Astrocyte (in vitro differentiated cells and primary cell): ENCODE results near the gene IFI27L1.

Experiments
- EZH2 ChIP-seq: IDR thresholded peaks from 2 replicates; pipeline ENCODE4 v1.6.1; 2012; ENCODE audit warnings: mild to moderate bottlenecking, low read length, inconsistent platforms; ENCODE audit not compliant: insufficient read depth
- TF ChIP-seq, protein P1 (sequence below): IDR thresholded peaks from 2 replicates; pipeline ENCODE4 v1.5.1; 2011; ENCODE audit warnings: low read depth, mild to moderate bottlenecking, inconsistent platforms, low read length, moderate library complexity; ENCODE audit not compliant: insufficient read depth

DNA sequence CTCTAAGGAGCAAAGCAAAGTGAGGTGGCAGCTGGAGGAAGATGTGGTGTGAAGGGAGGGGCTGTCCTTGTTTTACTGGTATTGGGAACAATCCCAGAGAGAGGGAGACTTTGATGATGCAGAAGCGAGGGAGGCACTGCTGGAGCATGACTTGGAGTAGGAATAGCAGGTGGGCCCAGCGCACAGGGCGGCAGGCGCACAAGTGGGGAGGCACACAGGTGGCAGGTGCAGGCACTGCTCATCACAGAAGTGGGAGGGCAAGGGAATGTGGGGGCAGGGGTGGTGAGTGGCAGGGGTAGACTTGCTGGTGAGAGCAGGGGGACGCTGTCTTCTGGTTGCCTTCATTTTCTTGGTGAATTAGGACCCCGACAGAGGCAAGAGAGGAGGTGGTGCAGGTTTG lies 17.9 kb downstream of the IFI27L1 start:
- TF ChIP-seq, protein P1, sequence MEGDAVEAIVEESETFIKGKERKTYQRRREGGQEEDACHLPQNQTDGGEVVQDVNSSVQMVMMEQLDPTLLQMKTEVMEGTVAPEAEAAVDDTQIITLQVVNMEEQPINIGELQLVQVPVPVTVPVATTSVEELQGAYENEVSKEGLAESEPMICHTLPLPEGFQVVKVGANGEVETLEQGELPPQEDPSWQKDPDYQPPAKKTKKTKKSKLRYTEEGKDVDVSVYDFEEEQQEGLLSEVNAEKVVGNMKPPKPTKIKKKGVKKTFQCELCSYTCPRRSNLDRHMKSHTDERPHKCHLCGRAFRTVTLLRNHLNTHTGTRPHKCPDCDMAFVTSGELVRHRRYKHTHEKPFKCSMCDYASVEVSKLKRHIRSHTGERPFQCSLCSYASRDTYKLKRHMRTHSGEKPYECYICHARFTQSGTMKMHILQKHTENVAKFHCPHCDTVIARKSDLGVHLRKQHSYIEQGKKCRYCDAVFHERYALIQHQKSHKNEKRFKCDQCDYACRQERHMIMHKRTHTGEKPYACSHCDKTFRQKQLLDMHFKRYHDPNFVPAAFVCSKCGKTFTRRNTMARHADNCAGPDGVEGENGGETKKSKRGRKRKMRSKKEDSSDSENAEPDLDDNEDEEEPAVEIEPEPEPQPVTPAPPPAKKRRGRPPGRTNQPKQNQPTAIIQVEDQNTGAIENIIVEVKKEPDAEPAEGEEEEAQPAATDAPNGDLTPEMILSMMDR, result no peak
- TF ChIP-seq EZH2, result no peak
